K562 (cell line): ENCODE results near the gene PFKFB2. TPM values are rescaled to one million over a fixed set of nuclear protein-coding genes. Genes with fewer than 3 reads are reported as not detected.

ENCODE experiments used
- FIP1L1 ChIP-seq: fragments of 200-400 bp; formaldehyde crosslinking; IDR thresholded peaks from 2 replicates; pipeline ENCODE4 v1.6.1; 2018; ENCODE audit warnings: mild to moderate bottlenecking, low read depth, low read length; ENCODE audit not compliant: poor library complexity, severe bottlenecking
- KDM2B ChIP-seq: fragments of 250-450 bp; sonication (Bioruptor Pico); IDR thresholded peaks from 2 replicates; pipeline ENCODE4 v1.8.0; 2021; ENCODE audit warnings: mild to moderate bottlenecking, moderate library complexity
- POLR2G ChIP-seq: fragments of 200-400 bp; formaldehyde crosslinking; IDR thresholded peaks from 2 replicates; pipeline ENCODE4 v1.6.1; 2017; ENCODE audit warnings: low read depth, mild to moderate bottlenecking, antibody characterized with exemption, low read length, moderate library complexity
- RUNX1 ChIP-seq: sonication (generic); IDR thresholded peaks from 2 replicates; pipeline ENCODE4 v1.6.1; 2016; ENCODE audit warnings: antibody characterized with exemption, low read depth
- SAFB2 ChIP-seq: fragments of 200-400 bp; formaldehyde crosslinking; IDR thresholded peaks from 2 replicates; pipeline ENCODE4 v1.6.1; 2018; ENCODE audit warnings: borderline replicate concordance, low read length, low read depth, moderate library complexity; ENCODE audit not compliant: severe bottlenecking
- TOE1 ChIP-seq, 2 experiments: fragments of 450-650 bp in 1 of 2; sonication (generic) in 1 of 2; formaldehyde crosslinking in 1 of 2; IDR thresholded peaks; 2 replicates each; pipeline versions ENCODE4 v1.7.1 to v1.8.0; 2016 to 2022; ENCODE audit warnings: borderline replicate concordance in 2 of 2, mild to moderate bottlenecking in 2 of 2, antibody characterized with exemption in 1 of 2, inconsistent platforms in 1 of 2, low read depth in 1 of 2, missing genetic modification reagents in 1 of 2, moderate library complexity in 1 of 2
- ZFP91 ChIP-seq: sonication (generic); formaldehyde crosslinking; IDR thresholded peaks from 2 replicates; pipeline ENCODE4 v1.8.0; 2022; ENCODE audit warnings: mild to moderate bottlenecking, missing genetic modification reagents
- ZNF324 ChIP-seq: fragments of 250-450 bp; sonication (Bioruptor Pico); IDR thresholded peaks from 2 replicates; pipeline ENCODE4 v1.4.0; 2020; ENCODE audit warnings: mild to moderate bottlenecking
- ZNF395 ChIP-seq: fragments of 200-800 bp; sonication (Bioruptor generic); IDR thresholded peaks from 2 replicates; pipeline ENCODE4 v1.6.1; 2017; ENCODE audit warnings: missing genetic modification characterization, missing compliant biosample characterization
- ZNF717 ChIP-seq: fragments of 250-450 bp; sonication (Bioruptor Pico); IDR thresholded peaks from 2 replicates; pipeline ENCODE4 v1.5.0; 2021
- polyA plus RNA-seq, 8 experiments: library from polyadenylated mRNA; depleted of rRNA in 4 of 8; stranded (reverse) in 5 of 8; unstranded in 3 of 8; fragments of >200 nt; fragmentation: Nextera tagmentation in 2 of 8; fragmentation: Illumina TruSeq in 1 of 8; extraction: Ambion mirVana in 2 of 8; extraction: Trizol in 1 of 8; gene quantifications; 2 replicates each; pipeline versions ENCODE4 v1.2.1 to v1.2.3, GENCODE V29; 2011 to 2014; ENCODE audit warnings: inconsistent platforms in 1 of 8, missing spikeins in 1 of 8
- total RNA-seq, 7 experiments: library from RNA; depleted of rRNA in 6 of 7; stranded (reverse); fragments of >200 nt in 6 of 7; fragmentation: Illumina TruSeq in 2 of 7; extraction: Trizol in 2 of 7; gene quantifications; 2 replicates each; pipeline versions ENCODE4 v1.2.1 to v1.2.3, GENCODE V29; 2011 to 2021; ENCODE audit warnings: low replicate concordance in 1 of 7
- TF ChIP-seq, protein P1 (sequence below), 3 experiments: fragments of 200-800 bp in 1 of 3; fragments of 250-450 bp in 1 of 3; fragments of 450-650 bp in 1 of 3; sonication (Bioruptor Pico) in 1 of 3; sonication (Bioruptor generic) in 1 of 3; formaldehyde crosslinking in 1 of 3; IDR thresholded peaks; 2 replicates each; pipeline versions ENCODE4 v1.6.1 to v1.8.0; 2016 to 2022; ENCODE audit warnings: mild to moderate bottlenecking in 2 of 3, missing genetic modification characterization in 2 of 3, missing compliant biosample characterization in 1 of 3, moderate library complexity in 1 of 3
- TF ChIP-seq, protein P2 (sequence below): fragments of 250-450 bp; sonication (Bioruptor Pico); IDR thresholded peaks from 2 replicates; pipeline ENCODE4 v1.5.0; 2020; ENCODE audit warnings: mild to moderate bottlenecking
- TF ChIP-seq, protein P3 (sequence below): IDR thresholded peaks from 3 replicates; pipeline ENCODE4 v1.6.1; 2011; ENCODE audit warnings: borderline replicate concordance, mild to moderate bottlenecking; ENCODE audit not compliant: insufficient read length, insufficient read depth
- TF ChIP-seq, protein P4 (sequence below): fragments of 250-450 bp; sonication (Bioruptor Pico); IDR thresholded peaks from 2 replicates; pipeline ENCODE4 v1.4.0; 2020; ENCODE audit warnings: mild to moderate bottlenecking

Gene PFKFB2
- total and polyA plus RNA-seq, 9 of the 15 experiments (the other 6 are each of a cell fraction or from before 2014, with no cell fraction given) = 6.9 to 26.0 (median 16.4) TPM

DNA sequence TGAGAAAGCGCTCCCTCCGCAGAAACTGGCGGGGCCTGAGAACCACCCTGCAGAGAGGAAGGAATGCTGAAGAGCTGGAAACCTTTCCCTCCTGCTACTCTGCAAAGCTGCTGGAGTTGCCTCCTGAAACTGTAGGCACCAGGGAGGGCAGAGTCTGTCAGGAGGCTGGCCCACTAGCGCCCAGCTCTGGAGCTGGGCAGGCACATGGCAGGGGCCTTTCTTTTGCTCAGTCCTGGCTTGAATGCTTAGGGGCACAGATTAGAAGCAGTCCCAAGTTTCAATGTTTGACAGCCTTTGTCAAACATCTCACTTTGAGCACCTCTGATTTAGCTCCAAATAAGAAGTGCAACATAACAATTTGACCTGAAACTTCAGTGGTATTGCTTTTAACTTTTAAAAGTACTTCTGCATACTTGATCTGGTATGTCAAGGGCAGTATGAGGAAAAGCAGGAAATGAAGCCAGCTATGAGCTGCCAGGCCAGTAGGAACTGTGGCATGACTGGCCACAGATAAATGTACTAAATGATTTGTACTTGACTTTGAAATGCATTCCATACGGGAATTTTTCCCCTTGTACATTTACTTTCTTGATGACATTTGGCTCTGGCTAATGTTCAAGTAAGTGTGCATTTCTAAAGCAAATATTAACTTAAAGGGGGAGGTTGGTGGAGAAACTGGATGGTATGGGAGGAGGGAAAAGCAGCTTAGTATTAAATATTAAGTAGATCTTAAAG, 27.8 kb upstream of the PFKFB2 start (continued):
- TF ChIP-seq, protein P1, sequence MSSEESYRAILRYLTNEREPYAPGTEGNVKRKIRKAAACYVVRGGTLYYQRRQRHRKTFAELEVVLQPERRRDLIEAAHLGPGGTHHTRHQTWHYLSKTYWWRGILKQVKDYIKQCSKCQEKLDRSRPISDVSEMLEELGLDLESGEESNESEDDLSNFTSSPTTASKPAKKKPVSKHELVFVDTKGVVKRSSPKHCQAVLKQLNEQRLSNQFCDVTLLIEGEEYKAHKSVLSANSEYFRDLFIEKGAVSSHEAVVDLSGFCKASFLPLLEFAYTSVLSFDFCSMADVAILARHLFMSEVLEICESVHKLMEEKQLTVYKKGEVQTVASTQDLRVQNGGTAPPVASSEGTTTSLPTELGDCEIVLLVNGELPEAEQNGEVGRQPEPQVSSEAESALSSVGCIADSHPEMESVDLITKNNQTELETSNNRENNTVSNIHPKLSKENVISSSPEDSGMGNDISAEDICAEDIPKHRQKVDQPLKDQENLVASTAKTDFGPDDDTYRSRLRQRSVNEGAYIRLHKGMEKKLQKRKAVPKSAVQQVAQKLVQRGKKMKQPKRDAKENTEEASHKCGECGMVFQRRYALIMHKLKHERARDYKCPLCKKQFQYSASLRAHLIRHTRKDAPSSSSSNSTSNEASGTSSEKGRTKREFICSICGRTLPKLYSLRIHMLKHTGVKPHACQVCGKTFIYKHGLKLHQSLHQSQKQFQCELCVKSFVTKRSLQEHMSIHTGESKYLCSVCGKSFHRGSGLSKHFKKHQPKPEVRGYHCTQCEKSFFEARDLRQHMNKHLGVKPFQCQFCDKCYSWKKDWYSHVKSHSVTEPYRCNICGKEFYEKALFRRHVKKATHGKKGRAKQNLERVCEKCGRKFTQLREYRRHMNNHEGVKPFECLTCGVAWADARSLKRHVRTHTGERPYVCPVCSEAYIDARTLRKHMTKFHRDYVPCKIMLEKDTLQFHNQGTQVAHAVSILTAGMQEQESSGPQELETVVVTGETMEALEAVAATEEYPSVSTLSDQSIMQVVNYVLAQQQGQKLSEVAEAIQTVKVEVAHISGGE (CRISPR knock-in tag; IDR thresholded peaks at IDR 0.05) = no peak
- TF ChIP-seq, protein P2, sequence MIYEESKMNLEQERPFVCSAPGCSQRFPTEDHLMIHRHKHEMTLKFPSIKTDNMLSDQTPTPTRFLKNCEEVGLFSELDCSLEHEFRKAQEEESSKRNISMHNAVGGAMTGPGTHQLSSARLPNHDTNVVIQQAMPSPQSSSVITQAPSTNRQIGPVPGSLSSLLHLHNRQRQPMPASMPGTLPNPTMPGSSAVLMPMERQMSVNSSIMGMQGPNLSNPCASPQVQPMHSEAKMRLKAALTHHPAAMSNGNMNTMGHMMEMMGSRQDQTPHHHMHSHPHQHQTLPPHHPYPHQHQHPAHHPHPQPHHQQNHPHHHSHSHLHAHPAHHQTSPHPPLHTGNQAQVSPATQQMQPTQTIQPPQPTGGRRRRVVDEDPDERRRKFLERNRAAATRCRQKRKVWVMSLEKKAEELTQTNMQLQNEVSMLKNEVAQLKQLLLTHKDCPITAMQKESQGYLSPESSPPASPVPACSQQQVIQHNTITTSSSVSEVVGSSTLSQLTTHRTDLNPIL (CRISPR knock-in tag) = no peak
- TF ChIP-seq SAFB2 (no peak), POLR2G (no peak), ZNF717 (CRISPR knock-in tag) (no peak), KDM2B (CRISPR knock-in tag) (no peak), ZNF324 (no peak; the same call in 1 of the 2 replicates), FIP1L1 (no peak), TOE1 (IDR thresholded peaks at IDR 0.05; ENCODE audit: borderline replicate concordance) (no peak), TOE1 (CRISPR knock-in tag; IDR thresholded peaks at IDR 0.05; ENCODE audit: borderline replicate concordance, low read depth) (no peak), ZFP91 (CRISPR knock-in tag) (no peak), ZNF395 (CRISPR knock-in tag) (peak; percentile 26; the same call in 1 of the 2 replicates), RUNX1 (no peak)
- TF ChIP-seq, protein P3, sequence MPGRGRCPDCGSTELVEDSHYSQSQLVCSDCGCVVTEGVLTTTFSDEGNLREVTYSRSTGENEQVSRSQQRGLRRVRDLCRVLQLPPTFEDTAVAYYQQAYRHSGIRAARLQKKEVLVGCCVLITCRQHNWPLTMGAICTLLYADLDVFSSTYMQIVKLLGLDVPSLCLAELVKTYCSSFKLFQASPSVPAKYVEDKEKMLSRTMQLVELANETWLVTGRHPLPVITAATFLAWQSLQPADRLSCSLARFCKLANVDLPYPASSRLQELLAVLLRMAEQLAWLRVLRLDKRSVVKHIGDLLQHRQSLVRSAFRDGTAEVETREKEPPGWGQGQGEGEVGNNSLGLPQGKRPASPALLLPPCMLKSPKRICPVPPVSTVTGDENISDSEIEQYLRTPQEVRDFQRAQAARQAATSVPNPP = no peak
- TF ChIP-seq, protein P4, sequence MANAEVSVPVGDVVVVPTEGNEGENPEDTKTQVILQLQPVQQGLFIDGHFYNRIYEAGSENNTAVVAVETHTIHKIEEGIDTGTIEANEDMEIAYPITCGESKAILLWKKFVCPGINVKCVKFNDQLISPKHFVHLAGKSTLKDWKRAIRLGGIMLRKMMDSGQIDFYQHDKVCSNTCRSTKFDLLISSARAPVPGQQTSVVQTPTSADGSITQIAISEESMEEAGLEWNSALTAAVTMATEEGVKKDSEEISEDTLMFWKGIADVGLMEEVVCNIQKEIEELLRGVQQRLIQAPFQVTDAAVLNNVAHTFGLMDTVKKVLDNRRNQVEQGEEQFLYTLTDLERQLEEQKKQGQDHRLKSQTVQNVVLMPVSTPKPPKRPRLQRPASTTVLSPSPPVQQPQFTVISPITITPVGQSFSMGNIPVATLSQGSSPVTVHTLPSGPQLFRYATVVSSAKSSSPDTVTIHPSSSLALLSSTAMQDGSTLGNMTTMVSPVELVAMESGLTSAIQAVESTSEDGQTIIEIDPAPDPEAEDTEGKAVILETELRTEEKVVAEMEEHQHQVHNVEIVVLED (CRISPR knock-in tag) = no peak
